OCI-LY7 (cell line): ENCODE results near the gene DLEC1.

Experiments
- CTCF ChIP-seq: fragments of 200-600 bp; sonication (generic); conservative IDR thresholded peaks from 2 replicates; pipeline ENCODE4 v1.5.1; 2014; ENCODE audit warnings: mild to moderate bottlenecking, antibody characterized with exemption, low read length, moderate library complexity, mixed read lengths
- EZH2phosphoT487 ChIP-seq: fragments of 200-600 bp; sonication (generic); IDR thresholded peaks from 2 replicates; pipeline ENCODE4 v1.6.1; 2018; ENCODE audit warnings: low read depth, borderline replicate concordance, mild to moderate bottlenecking, mixed run types, antibody characterized with exemption, low read length, moderate library complexity, mixed read lengths

- TF ChIP-seq CTCF: no peak
- no peak for TF ChIP-seq EZH2phosphoT487
Measured at GRCh38 chr3:38019658-38020341, 19.2 kb upstream of the DLEC1 start.
